ENCODE data around the gene KCNIP1. TPM values are rescaled to one million over a fixed set of nuclear protein-coding genes. Genes with fewer than 3 reads are reported as not detected.

Gene KCNIP1
- total and polyA plus RNA-seq, 2 of the 8 experiments (the other 6 are each of a cell fraction or from before 2014, with no cell fraction given): 0.52 to 0.83 TPM

DNA sequence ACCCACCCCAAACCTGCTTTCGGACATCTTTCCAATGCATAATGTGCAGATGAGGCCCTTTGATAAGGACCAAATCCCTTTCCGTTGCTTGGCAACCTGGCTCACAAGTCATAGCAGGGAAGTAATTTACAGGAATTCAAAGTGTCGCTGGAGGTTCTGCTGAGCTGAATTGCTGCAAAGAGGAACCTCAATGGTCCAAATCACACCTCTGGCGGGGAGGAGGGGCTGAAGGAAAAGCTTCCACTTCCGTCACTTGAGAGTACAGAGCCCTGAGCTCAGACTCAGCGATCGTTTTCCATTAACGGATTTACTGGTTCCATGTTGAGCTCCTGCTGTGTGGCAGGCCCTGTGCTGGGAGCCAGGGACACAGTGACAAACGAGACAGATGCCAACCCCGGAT is 99.3 kb downstream of the KCNIP1 start:
- Histone ChIP-seq H4K8ac (ENCODE audit: extremely low read depth, insufficient read depth, low read length) (no peak overlapping the region; the same call in 1 of the 2 replicates), H2BK20ac (ENCODE audit: low read length) (no peak overlapping the region), H3K56ac (replicated peaks; ENCODE audit: insufficient read length, low read depth, low read length) (no peak overlapping the region), H3K4ac (replicated peaks; ENCODE audit: insufficient read length, low read depth, low read length) (no peak overlapping the region), H3K79me1 (ENCODE audit: low read depth, low read length) (no peaks in the 10 kb centered on the region), H2BK15ac (ENCODE audit: low read length) (no peak overlapping the region), H3K18ac (ENCODE audit: extremely low read depth, low read length) (no peak overlapping the region), H3K36me3 (ENCODE audit: control insufficient read depth in 2 of 4, insufficient read depth in 4 of 4, low read length in 3 of 4) (no peaks in the 10 kb centered on the region), H2AFZ (ENCODE audit: low read length) (no peak overlapping the region), H2BK120ac (replicated peaks; ENCODE audit: low read depth, low read length) (no peak overlapping the region), H3K14ac (ENCODE audit: insufficient read length) (no peak overlapping the region), H2BK5ac (ENCODE audit: low read depth, low read length) (no peak overlapping the region), H4K20me1 (replicated peaks in 1 of 2; ENCODE audit: control insufficient read depth in 1 of 2, insufficient read depth in 2 of 2, low read length in 2 of 2) (no peaks in the 10 kb centered on the region), H4K5ac (ENCODE audit: insufficient read length, low read depth, low read length) (no peak overlapping the region), H3K9ac (replicated peaks in 1 of 4; ENCODE audit: extremely low read depth in 1 of 4, low read depth in 3 of 4, low read length in 3 of 4) (no peak overlapping the region), H3K4me3 (ENCODE audit: extremely low read depth in 1 of 4, insufficient read depth in 2 of 4, low read depth in 3 of 4, low read length in 4 of 4) (no peak overlapping the region), H3K4me1 (replicated peaks in 1 of 4; ENCODE audit: control insufficient read depth in 3 of 4, insufficient read depth in 4 of 4, low read length in 3 of 4) (no peaks in the 10 kb centered on the region), H2BK12ac (ENCODE audit: low read depth, low read length) (no peak overlapping the region), H3K79me2 (ENCODE audit: control insufficient read depth in 1 of 2, insufficient read depth in 2 of 2, low read length in 2 of 2) (no peaks in the 10 kb centered on the region), H3K23ac (ENCODE audit: insufficient read length) (no peak overlapping the region), H3K4me2 (ENCODE audit: insufficient read depth in 1 of 2, low read depth in 2 of 2, low read length in 2 of 2) (no peak overlapping the region), H3K27ac (ENCODE audit: low read depth, low read length) (no peak overlapping the region), H3K27me3 (replicated peaks in 1 of 4; ENCODE audit: control insufficient read depth in 3 of 4, extremely low read depth in 1 of 4, insufficient read depth in 3 of 4, low read length in 3 of 4) (no peaks in the 10 kb centered on the region; a peak in 1 of 7 replicates), H2AK5ac (ENCODE audit: low read depth, low read length) (no peak overlapping the region), H3K9me3 (ENCODE audit: insufficient read depth in 2 of 2, low read depth in 1 of 2, low read length in 1 of 2) (no peaks in the 10 kb centered on the region), H4K91ac (replicated peaks; ENCODE audit: insufficient read length, low read length) (no peak overlapping the region), H3K23me2 (ENCODE audit: low read depth, low read length) (no peaks in the 10 kb centered on the region)
- no peak for FAIRE-seq
- no peak for TF ChIP-seq RAD21 (IDR thresholded peaks at IDR 0.05 in 1 of 2, conservative IDR thresholded peaks at IDR 0.05 in 1 of 2; ENCODE audit: low read depth in 2 of 2, low read length in 2 of 2)
- no peak for TF ChIP-seq SP4 (IDR thresholded peaks at IDR 0.05; ENCODE audit: low read length)
- TF ChIP-seq RNF2 (IDR thresholded peaks at IDR 0.05; ENCODE audit: borderline replicate concordance, low read depth, low read length, missing control alignments, poor library complexity, severe bottlenecking): no peak
- TF ChIP-seq CBX8 (IDR thresholded peaks at IDR 0.05; ENCODE audit: borderline replicate concordance, low read depth, low read length): no peak
- no peak for TF ChIP-seq SP2 (IDR thresholded peaks at IDR 0.05; ENCODE audit: low read length)
- TF ChIP-seq, protein P1, sequence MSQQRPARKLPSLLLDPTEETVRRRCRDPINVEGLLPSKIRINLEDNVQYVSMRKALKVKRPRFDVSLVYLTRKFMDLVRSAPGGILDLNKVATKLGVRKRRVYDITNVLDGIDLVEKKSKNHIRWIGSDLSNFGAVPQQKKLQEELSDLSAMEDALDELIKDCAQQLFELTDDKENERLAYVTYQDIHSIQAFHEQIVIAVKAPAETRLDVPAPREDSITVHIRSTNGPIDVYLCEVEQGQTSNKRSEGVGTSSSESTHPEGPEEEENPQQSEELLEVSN (IDR thresholded peaks at IDR 0.05): no peak
- no peak for TF ChIP-seq HDAC2 (IDR thresholded peaks at IDR 0.05; ENCODE audit: borderline replicate concordance in 1 of 2, low read depth in 2 of 2, low read length in 2 of 2)
- no peak for TF ChIP-seq NRF1 (IDR thresholded peaks at IDR 0.05; ENCODE audit: low read depth, low read length)
- TF ChIP-seq SAP30 (IDR thresholded peaks at IDR 0.05; ENCODE audit: insufficient read depth, insufficient replicate concordance, low read length): no peak
- ChIA-PET CTCF (ENCODE audit: partially characterized antibody) (interaction anchor here (0.7 to 39.4 kb wide), 30 partner anchors 12 to 383 kb away, joined by 3 to 982 read pairs (median 3); no protein-coding TSS in a partner anchor), POLR2A (ENCODE audit: partially characterized antibody) (interaction anchor here (1.0 kb wide), 1 partner anchor 30 kb away, joined by 3 read pairs; no protein-coding TSS in a partner anchor)
- DNase-seq (ENCODE audit: low read depth in 1 of 2, low spot score in 2 of 2): no peak
- WGBS, 2 experiments (ENCODE audit: extremely low coverage in 1 of 2, insufficient coverage in 1 of 2, insufficient read length in 1 of 2, insufficient replicate concordance in 2 of 2, low coverage in 1 of 2, low lambda C conversion rate in 2 of 2, missing lambda C conversion rate in 1 of 2): 87% methylated on average over 10 of the region's 10 CpGs; no CpG with 5 or more reads in 1 of the 2 experiments

Measured in H1 (cell line).